K562 (cell line): ENCODE results near the gene ZBTB43. TPM values are rescaled to one million over a fixed set of nuclear protein-coding genes. Genes with fewer than 3 reads are reported as not detected.

ENCODE experiments used
- ATAC-seq: fragments of 200-7000 bp; cut with Tn5 transposase; 3 replicates; pipeline ENCODE4 v1.9.1; 2020; ENCODE audit warnings: moderate library complexity
- BruUV-seq: library from RNA; stranded (reverse); fragments of 400-500 nt; replicated peaks from 2 replicates; lab custom pipeline; 2021; lab: Mats Ljungman, UMichigan
- CTCF ChIA-PET: fragments of 300-600 bp; formaldehyde crosslinking; extraction: SDS; loops from one replicate; lab custom pipeline; 2021; ENCODE audit warnings: low intra/inter-chr PET ratio; lab: Yijun Ruan, JAX
- POLR2A ChIA-PET: fragments of 300-600, 350-650 bp; sonication (Branson Sonifier 250); formaldehyde crosslinking; extraction: SDS; loops from one replicate; lab custom pipeline; 2021; ENCODE audit warnings: antibody characterized with exemption, inconsistent platforms; lab: Yijun Ruan, JAX
- DNase-seq, 4 experiments: peaks; one replicate each; pipeline versions ENCODE4 v3.0.0 to v3.0.0-alpha.2; 2011 to 2018; ENCODE audit warnings: low spot score in 3 of 4, mixed read lengths in 3 of 4; ENCODE audit errors: extremely low read depth in 1 of 4
- FAIRE-seq: peaks from 2 replicates; lab custom pipeline; 2011; peaks lifted over from hg19 to GRCh38; lab: Jason Lieb, UNC
- H2AFZ ChIP-seq: 2 replicates; pipeline ENCODE4 v1.6.0; 2011; ENCODE audit warnings: low read depth, low read length, control low read depth, inconsistent platforms
- H3K27ac ChIP-seq: fragments of 200-600 bp; 3 replicates; pipeline ENCODE4 v1.8.0; 2011; ENCODE audit warnings: low read depth, mild to moderate bottlenecking, control low read depth, inconsistent platforms, low read length, moderate library complexity, mixed read lengths; ENCODE audit errors: extremely low read depth
- H3K27me3 ChIP-seq, 2 experiments: fragments of 300-600 bp in 1 of 2; 2 replicates in 1 of 2; 3 replicates in 1 of 2; pipeline versions ENCODE4 v1.6.0 to v1.8.0; 2011; ENCODE audit warnings: inconsistent platforms in 2 of 2, low read length in 2 of 2, mild to moderate bottlenecking in 1 of 2, mixed read lengths in 1 of 2, moderate library complexity in 1 of 2; ENCODE audit not compliant: control insufficient read depth in 2 of 2, insufficient read depth in 2 of 2
- H3K36me3 ChIP-seq: fragments of 300-600 bp; 3 replicates; pipeline ENCODE4 v1.8.0; 2011; ENCODE audit warnings: mild to moderate bottlenecking, low read length, inconsistent platforms; ENCODE audit not compliant: control insufficient read depth, insufficient read depth
- H3K4me1 ChIP-seq, 2 experiments: fragments of 200-600 bp in 1 of 2; replicated peaks in 1 of 2; 2 replicates in 1 of 2; 3 replicates in 1 of 2; pipeline versions ENCODE4 v1.5.1 to v1.8.0; 2011; ENCODE audit warnings: inconsistent platforms in 2 of 2, low read length in 2 of 2, mild to moderate bottlenecking in 1 of 2, mixed read lengths in 1 of 2, moderate library complexity in 1 of 2; ENCODE audit not compliant: control insufficient read depth in 2 of 2, insufficient read depth in 2 of 2
- H3K4me2 ChIP-seq: 2 replicates; pipeline ENCODE4 v1.6.1; 2011; ENCODE audit warnings: low read length, control low read depth, inconsistent platforms, mixed read lengths; ENCODE audit not compliant: insufficient read depth
- H3K4me3 ChIP-seq: fragments of 200-600 bp; sonication (generic), shearing (Covaris generic); 2 replicates; pipeline ENCODE4 v1.5.1; 2016; ENCODE audit warnings: control low read depth, inconsistent platforms
- H3K79me2 ChIP-seq: fragments of 200-600 bp; 3 replicates; pipeline ENCODE4 v1.8.0; 2011; ENCODE audit warnings: low read length, inconsistent platforms; ENCODE audit not compliant: control insufficient read depth, insufficient read depth
- H3K9ac ChIP-seq, 2 experiments: 2 replicates each; pipeline versions ENCODE4 v1.6.0 to v1.6.1; 2011; ENCODE audit warnings: low read depth in 2 of 2, low read length in 2 of 2, control low read depth in 1 of 2, inconsistent platforms in 1 of 2, mild to moderate bottlenecking in 1 of 2, mixed read lengths in 1 of 2; ENCODE audit not compliant: insufficient read depth in 1 of 2
- H3K9me1 ChIP-seq: one replicate; pipeline ENCODE4 v1.6.0; 2011; ENCODE audit warnings: inconsistent platforms, mild to moderate bottlenecking, low read length, moderate library complexity; ENCODE audit not compliant: control insufficient read depth, insufficient read depth
- H3K9me3 ChIP-seq: replicated peaks from 2 replicates; pipeline ENCODE4 v1.5.1; 2011; ENCODE audit warnings: low read depth, low read length, inconsistent platforms; ENCODE audit not compliant: control insufficient read depth, insufficient read depth
- H4K20me1 ChIP-seq: replicated peaks from 2 replicates; pipeline ENCODE4 v1.6.1; 2011; ENCODE audit warnings: low read length, inconsistent platforms, mixed read lengths; ENCODE audit not compliant: control insufficient read depth, insufficient read depth
- CBX5 ChIP-seq: IDR thresholded peaks from 2 replicates; pipeline ENCODE4 v1.6.1; 2014; ENCODE audit warnings: low read depth, borderline replicate concordance
- CCAR2 ChIP-seq: fragments of 200-400 bp; formaldehyde crosslinking; IDR thresholded peaks from 2 replicates; pipeline ENCODE4 v1.6.1; 2017; ENCODE audit warnings: mild to moderate bottlenecking, low read depth, low read length
- CXXC5 ChIP-seq: fragments of 250-450 bp; sonication (Bioruptor Pico); IDR thresholded peaks from 2 replicates; pipeline ENCODE4 v1.8.0; 2022; ENCODE audit warnings: inconsistent platforms, mild to moderate bottlenecking, moderate library complexity
- ELF1 ChIP-seq: fragments of 200-800 bp; sonication (Bioruptor generic); IDR thresholded peaks from 2 replicates; pipeline ENCODE4 v1.6.1; 2016; ENCODE audit warnings: missing genetic modification characterization, missing compliant biosample characterization
- GTF2B ChIP-seq: IDR thresholded peaks from 2 replicates; pipeline ENCODE4 v1.6.1; 2011; ENCODE audit not compliant: insufficient read length; ENCODE audit errors: extremely low read depth
- HDGF ChIP-seq: fragments of 450-650 bp; IDR thresholded peaks from 2 replicates; pipeline ENCODE4 v1.6.1; 2016
- HOMEZ ChIP-seq: fragments of 250-450 bp; sonication (Bioruptor Pico); IDR thresholded peaks from 2 replicates; pipeline ENCODE4 v1.4.0; 2020; ENCODE audit warnings: mild to moderate bottlenecking, moderate library complexity
- ILF3 ChIP-seq: fragments of 450-650 bp; IDR thresholded peaks from 2 replicates; pipeline ENCODE4 v1.6.1; 2018; ENCODE audit warnings: antibody characterized with exemption, mild to moderate bottlenecking, moderate library complexity, borderline replicate concordance
- KHSRP ChIP-seq: fragments of 450-650 bp; IDR thresholded peaks from 2 replicates; pipeline ENCODE4 v1.6.1; 2017
- MAX ChIP-seq: sonication (generic); formaldehyde crosslinking; IDR thresholded peaks from 2 replicates; pipeline ENCODE4 v1.9.0; 2022; ENCODE audit warnings: mild to moderate bottlenecking, missing genetic modification reagents
- MLLT1 ChIP-seq, 2 experiments: fragments of 450-650 bp; IDR thresholded peaks; 2 replicates each; pipeline ENCODE4 v1.6.1; 2016
- ZHX1 ChIP-seq: fragments of 150-350 bp; conservative IDR thresholded peaks from 2 replicates; pipeline ENCODE4 v1.6.1; 2014; ENCODE audit warnings: low read length
- ZKSCAN3 ChIP-seq: fragments of 250-450 bp; sonication (Bioruptor Pico); IDR thresholded peaks from 2 replicates; pipeline ENCODE4 v1.4.0; 2020
- WGBS: fragments of 100-300 bp; shearing (Covaris generic); methylation state at CpG from one replicate; pipeline ENCODE4 v1.1.6; 2016; ENCODE audit warnings: low coverage, mixed read lengths; ENCODE audit not compliant: insufficient coverage; ENCODE audit errors: missing lambda C conversion rate; 5-methylcytosine and 5-hydroxymethylcytosine counted together
- in situ Hi-C: fragments of 300-500 bp; cut with MboI; formaldehyde crosslinking; loops from 4 replicates; pipeline ENCODE4 v1.15.0; 2018; ENCODE audit warnings: inconsistent platforms, mixed read lengths
- intact Hi-C: fragments of 100-400 bp; cut with micrococcal nuclease; formaldehyde crosslinking; loops from 2 replicates; pipeline ENCODE4 v1.14.2; 2022
- polyA plus RNA-seq, 8 experiments: library from polyadenylated mRNA; depleted of rRNA in 4 of 8; stranded (reverse) in 5 of 8; unstranded in 3 of 8; fragments of >200 nt; fragmentation: Nextera tagmentation in 2 of 8; fragmentation: Illumina TruSeq in 1 of 8; extraction: Ambion mirVana in 2 of 8; extraction: Trizol in 1 of 8; gene quantifications; 2 replicates each; pipeline versions ENCODE4 v1.2.1 to v1.2.3, GENCODE V29; 2011 to 2014; ENCODE audit warnings: inconsistent platforms in 1 of 8, missing spikeins in 1 of 8
- total RNA-seq, 7 experiments: library from RNA; depleted of rRNA in 6 of 7; stranded (reverse); fragments of >200 nt in 6 of 7; fragmentation: Illumina TruSeq in 2 of 7; extraction: Trizol in 2 of 7; gene quantifications; 2 replicates each; pipeline versions ENCODE4 v1.2.1 to v1.2.3, GENCODE V29; 2011 to 2021; ENCODE audit warnings: low replicate concordance in 1 of 7

Gene ZBTB43
- total and polyA plus RNA-seq, 9 of the 15 experiments (the other 6 are each of a cell fraction or from before 2014, with no cell fraction given), result 3.9 to 17.2 (median 9.1) TPM

GRCh38 chr9:126804198-126804695, 593 bp upstream of the ZBTB43 start (continued):
- no peak for TF ChIP-seq HOMEZ (CRISPR knock-in tag)
- no peak for TF ChIP-seq ILF3
- 0 out of 2 replicates have a peak, but pooled peaks have one; percentile 75 for TF ChIP-seq HDGF
- TF ChIP-seq MLLT1 (IDR thresholded peaks at IDR 0.05), result peak in 1 of 2 experiments; percentile 87; a peak in 2 of 4 replicates
- TF ChIP-seq ELF1 (tag), result no peak

- Histone ChIP-seq H3K36me3 (peaks cover 39% of the 10 kb centered on the region), H3K79me2 (peaks cover 47% of the 10 kb centered on the region), H4K20me1 (peaks cover 12% of the 10 kb centered on the region), H3K9me3 (peaks cover 6% of the 10 kb centered on the region; the same call in 1 of the 2 replicates), H3K4me2 (peak overlapping the region; percentile 98), H3K9me1 (no peaks in the 10 kb centered on the region), H3K4me1 (peaks cover 16 to 18% of the 10 kb centered on the region in 2 experiments; a peak in 4 of 5 replicates), H3K27ac (peak overlapping the region; percentile 95), H3K27me3 (no peaks in the 10 kb centered on the region), H3K4me3 (peak overlapping the region; percentile 95), H2AFZ (peak overlapping the region; percentile 98), H3K9ac (peak overlapping the region; percentile 96 to 98)
- intact Hi-C loops (loop anchor here (5.0 kb wide), 1 partner anchor 37 kb away; no protein-coding TSS in a partner anchor), in situ Hi-C loops (no loop called here)
- peak; percentile 93 for FAIRE-seq
- no TSS peak for BruUV-seq
- peak; percentile 69 to 92 (median 74) for DNase-seq
- WGBS, result 4% methylated on average over 6 of the region's 8 CpGs
- ChIA-PET CTCF (interaction anchor here (0.7 kb wide), 1 partner anchor 55 kb away, joined by 4 read pairs; no protein-coding TSS in a partner anchor), POLR2A (interaction anchor here (0.6 to 2.5 kb wide), 8 partner anchors 9 to 196 kb away, joined by 3 to 8 read pairs (median 4); no protein-coding TSS in a partner anchor)
- ATAC-seq, result peak; percentile 93
- no peak for TF ChIP-seq CCAR2
- no peak for TF ChIP-seq CBX5
- peak; percentile 38 for TF ChIP-seq MAX (CRISPR knock-in tag)
- TF ChIP-seq ZKSCAN3 (CRISPR knock-in tag), result no peak
- no peak for TF ChIP-seq CXXC5 (CRISPR knock-in tag)
- TF ChIP-seq ZHX1, result no peak
- TF ChIP-seq KHSRP, result no peak; the same call in 1 of the 2 replicates
- no peak for TF ChIP-seq GTF2B
Observed at GRCh38 chr9:126805554-126806262, 868 bp downstream of the ZBTB43 start.
